ENCODE data around the gene PNLIP.

The PNLIP gene

GRCh38 chr10:116615199-116615776 lies 69.6 kb downstream of the PNLIP start:
- DNase-seq (ENCODE audit: low spot score), result no peak
